NCI-H345 (cell line): Measurements from ENCODE around the gene CCM2L.

Experiments used
- DNase-seq: peaks from one replicate; lab custom pipeline; 2025; lab: John Stamatoyannopoulos, UW

CCM2L gene

GRCh38 chr20:31996996-31997395, 13.2 kb upstream of the CCM2L start:
- no peak for DNase-seq

GRCh38 chr20:31998246-31998645, 12.0 kb upstream of the CCM2L start:
- no peak for DNase-seq

GRCh38 chr20:32003325-32003724, 6.9 kb upstream of the CCM2L start:
- DNase-seq: no peak

GRCh38 chr20:32004963-32005362, 5.3 kb upstream of the CCM2L start:
- DNase-seq: no peak

GRCh38 chr20:32006053-32006452, 4.2 kb upstream of the CCM2L start:
- DNase-seq: no peak

GRCh38 chr20:32006841-32007786, 3.1 kb upstream of the CCM2L start:
- DNase-seq: peak; percentile 78

- peak; percentile 36 for DNase-seq
Measured at GRCh38 chr20:32007787-32008616, 2.2 kb upstream of the CCM2L start.

GRCh38 chr20:32009564-32009963, 674 bp upstream of the CCM2L start:
- no peak for DNase-seq

- DNase-seq: no peak
Measured at GRCh38 chr20:32010666-32011065, 428 bp downstream of the CCM2L start.

GRCh38 chr20:32012159-32012688, 2.0 kb downstream of the CCM2L start:
- DNase-seq: no peak

- no peak for DNase-seq
Measured at GRCh38 chr20:32013326-32013725, 3.1 kb downstream of the CCM2L start.

GRCh38 chr20:32017711-32018251, 7.5 kb downstream of the CCM2L start:
- DNase-seq: peak; percentile 96

GRCh38 chr20:32018269-32019155, 8.3 kb downstream of the CCM2L start:
- DNase-seq: peak; percentile 96

- peak; percentile 68 for DNase-seq
Measured at GRCh38 chr20:32019156-32019510, 8.9 kb downstream of the CCM2L start.

- DNase-seq: no peak
Measured at GRCh38 chr20:32019563-32020463, 9.6 kb downstream of the CCM2L start.

GRCh38 chr20:32021091-32021490, 10.9 kb downstream of the CCM2L start:
- DNase-seq: no peak

- DNase-seq: no peak
Measured at GRCh38 chr20:32024683-32025295, 14.6 kb downstream of the CCM2L start.

- DNase-seq: no peak
Measured at GRCh38 chr20:32027643-32028042, 17.4 kb downstream of the CCM2L start.

- DNase-seq: peak; percentile 7
Measured at GRCh38 chr20:32028647-32029372, 18.6 kb downstream of the CCM2L start.
